AG09319 (cell line): ENCODE results near the gene PDE10A.
"Not testable (repeated sequence)": the region's sequence is repeated elsewhere in the genome, so short reads cannot be mapped to it uniquely, and the experiment has no call there.

Experiments
- DNase-seq: peaks from one replicate; pipeline ENCODE4 v3.0.0-alpha.2; 2010; ENCODE audit warnings: low read depth; ENCODE audit errors: extremely low read depth
- CTCF ChIP-seq: IDR thresholded peaks from 2 replicates; pipeline ENCODE4 v1.5.1; 2011; ENCODE audit warnings: low read depth, mild to moderate bottlenecking, inconsistent platforms, low read length, moderate library complexity

The PDE10A gene

GRCh38 chr6:165506657-165507056 is 156.4 kb downstream of the PDE10A start:
- no peak for DNase-seq
- TF ChIP-seq CTCF = no peak

DNA sequence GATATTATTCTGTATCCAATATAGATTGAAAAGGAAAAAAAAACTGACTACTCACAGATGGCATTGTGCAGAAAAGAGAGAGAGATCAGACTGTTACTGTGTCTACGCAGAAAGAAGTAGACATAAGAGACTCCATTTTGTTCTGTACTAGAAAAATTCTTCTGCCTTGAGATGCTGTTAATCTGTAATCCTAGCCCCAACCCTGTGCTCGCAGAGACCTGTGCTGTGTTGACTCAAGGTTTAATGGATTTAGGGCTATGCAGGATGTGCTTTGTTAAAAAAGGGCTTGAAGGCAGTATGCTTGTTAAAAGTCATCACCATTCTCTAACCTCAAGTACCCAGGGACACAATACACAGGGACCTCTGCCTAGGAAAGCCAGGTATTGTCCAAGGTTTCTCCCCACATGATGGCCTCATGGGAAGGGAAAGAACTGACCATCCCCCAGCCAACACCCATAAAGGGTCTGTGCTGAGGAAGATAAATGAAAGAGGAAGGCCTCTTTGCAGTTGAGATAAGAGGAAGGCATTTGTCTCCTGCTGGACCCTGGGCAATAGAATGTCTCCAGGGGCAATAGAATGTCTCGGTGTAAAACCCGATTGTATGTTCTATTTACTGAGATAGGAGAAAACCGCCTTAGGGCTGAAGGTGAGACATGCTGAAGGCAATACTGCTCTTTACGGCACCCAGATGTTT is 162.7 kb downstream of the PDE10A start:
- DNase-seq = not testable (repeated sequence)

DNA sequence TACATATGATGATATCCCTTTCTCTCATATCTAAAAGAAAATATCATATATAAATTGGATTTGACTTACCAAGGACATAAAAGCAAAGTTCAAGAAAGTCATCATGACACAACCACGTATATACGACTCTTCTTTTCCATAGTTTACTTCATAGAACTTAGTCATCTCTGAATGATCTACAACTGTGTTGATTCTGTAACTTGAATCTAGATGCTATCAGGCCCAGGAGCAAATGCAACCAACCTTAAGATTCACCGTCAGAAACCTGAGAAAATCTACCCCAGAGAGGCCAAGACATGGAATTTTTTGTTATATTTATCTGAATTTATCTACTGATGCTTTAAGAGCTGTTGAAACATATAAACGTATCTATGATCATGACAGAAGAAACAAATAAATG is 165.6 kb downstream of the PDE10A start:
- DNase-seq = no peak
- no peak for TF ChIP-seq CTCF

- DNase-seq = no peak
- no peak for TF ChIP-seq CTCF
Observed at GRCh38 chr6:165488624-165489295, 174.3 kb downstream of the PDE10A start.

DNA sequence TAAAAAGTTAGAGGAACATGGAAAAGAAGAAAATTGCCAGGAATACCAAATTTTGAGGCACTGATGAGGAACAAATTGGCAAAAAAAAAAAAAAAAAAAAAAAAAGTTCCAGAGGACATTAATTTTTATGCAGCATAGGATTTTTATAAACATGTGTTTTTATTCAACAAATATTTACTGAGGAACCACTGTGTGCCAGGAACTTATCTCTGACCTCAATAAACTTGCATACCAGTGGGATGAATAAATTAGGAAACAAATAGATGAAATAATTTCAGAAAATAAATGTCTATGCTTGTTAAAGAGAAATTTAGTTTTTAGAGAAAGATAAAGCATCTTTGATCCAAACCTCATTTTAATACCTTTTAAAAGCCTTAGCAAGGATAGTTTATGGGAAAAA is 175.1 kb downstream of the PDE10A start:
- no peak for DNase-seq
- no peak for TF ChIP-seq CTCF

DNA sequence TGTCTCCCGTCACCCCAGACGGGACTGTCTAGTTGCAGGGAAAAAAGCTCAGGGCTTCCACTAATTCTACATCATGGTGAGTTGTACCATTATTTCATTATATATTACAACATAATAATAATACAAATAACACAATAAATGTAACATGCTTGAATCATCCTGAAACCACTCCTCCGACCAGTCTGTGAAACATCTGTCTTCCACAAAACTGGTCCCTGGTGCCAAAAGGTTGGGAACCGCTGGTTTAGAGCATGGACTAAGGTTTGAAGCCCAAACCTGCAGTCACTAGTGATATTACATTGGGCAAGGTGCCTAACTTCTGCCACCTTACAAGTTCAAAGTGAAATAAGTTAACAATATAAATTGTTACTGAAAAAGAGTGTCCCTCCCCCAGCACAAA is 175.7 kb downstream of the PDE10A start:
- DNase-seq = no peak
- no peak for TF ChIP-seq CTCF

- no peak for TF ChIP-seq CTCF
- no peak for DNase-seq
Observed at GRCh38 chr6:165486183-165487137, 176.6 kb downstream of the PDE10A start.
